ENCODE results near the gene FN3KRP.

Gene FN3KRP

DNA sequence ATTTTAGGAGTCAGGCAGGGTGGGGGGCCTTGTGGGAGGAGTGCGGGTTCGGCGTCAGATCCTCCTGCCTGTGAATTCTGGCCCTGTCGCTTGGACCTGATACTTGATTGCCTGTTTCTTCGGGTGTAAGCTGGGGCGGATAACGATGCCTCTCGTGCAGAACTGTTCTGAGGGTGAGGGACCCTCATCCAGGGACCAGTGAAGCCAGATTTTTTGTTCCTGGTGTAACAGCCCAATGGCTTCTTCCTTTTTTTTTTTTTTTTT, 36.6 kb downstream of the FN3KRP start:
- peaks cover 10% of the 10 kb centered on the region; the same call in 1 of the 2 replicates for H3K36me3 ChIP-seq (ENCODE audit: insufficient read depth, low read length)
- H3K4me2 ChIP-seq (ENCODE audit: low read length), result peak overlapping the region; percentile 98
- no peaks in the 10 kb centered on the region for H3K27me3 ChIP-seq (ENCODE audit: insufficient read depth, low read length)
- no peak for TF ChIP-seq CTCF (IDR thresholded peaks at IDR 0.05; ENCODE audit: low read length)
- no peak for TF ChIP-seq EZH2 (IDR thresholded peaks at IDR 0.05; ENCODE audit: borderline replicate concordance, low read length)
- H3F3A ChIP-seq (ENCODE audit: insufficient read depth, low read length), result no peaks in the 10 kb centered on the region
- no peak overlapping the region for H2AFZ ChIP-seq (ENCODE audit: low read length)
- H3K27ac ChIP-seq (ENCODE audit: low read depth, low read length, poor library complexity, severe bottlenecking), result no peak overlapping the region
- 0 out of 2 replicates have a peak, but pooled peaks cover 6% of the 10 kb centered on the region for H3K9me3 ChIP-seq (ENCODE audit: low read length)
- no peaks in the 10 kb centered on the region for H4K20me1 ChIP-seq (ENCODE audit: insufficient read depth, low read length)
- H3K79me2 ChIP-seq (ENCODE audit: insufficient read depth, low read length), result no peaks in the 10 kb centered on the region; the same call in none of the 2 replicates
- H3K9ac ChIP-seq (ENCODE audit: low read length), result peak overlapping the region; percentile 87
- no peaks in the 10 kb centered on the region for H3K9me2 ChIP-seq (ENCODE audit: low read depth, low read length)
- H3K4me1 ChIP-seq (ENCODE audit: insufficient read depth, low read length, severe bottlenecking), result peaks cover 21% of the 10 kb centered on the region
- peak overlapping the region; percentile 93 for H3K4me3 ChIP-seq (ENCODE audit: low read depth, low read length, poor library complexity, severe bottlenecking)

GRCh38 chr17:82754297-82755208, 38.0 kb downstream of the FN3KRP start:
- no peaks in the 10 kb centered on the region for H3K27me3 ChIP-seq (ENCODE audit: insufficient read depth, low read length)
- H2AFZ ChIP-seq (ENCODE audit: low read length), result no peak overlapping the region
- TF ChIP-seq EZH2 (IDR thresholded peaks at IDR 0.05; ENCODE audit: borderline replicate concordance, low read length), result no peak
- TF ChIP-seq CTCF (IDR thresholded peaks at IDR 0.05; ENCODE audit: low read length), result no peak
- no peak overlapping the region for H3K27ac ChIP-seq (ENCODE audit: low read depth, low read length, poor library complexity, severe bottlenecking)
- no peaks in the 10 kb centered on the region for H4K20me1 ChIP-seq (ENCODE audit: insufficient read depth, low read length)
- 0 out of 2 replicates have a peak, but pooled peaks cover 3% of the 10 kb centered on the region for H3K9me3 ChIP-seq (ENCODE audit: low read length)
- no peak overlapping the region for H3K9ac ChIP-seq (ENCODE audit: low read length)
- H3K79me2 ChIP-seq (ENCODE audit: insufficient read depth, low read length), result no peaks in the 10 kb centered on the region; the same call in none of the 2 replicates
- H3K4me3 ChIP-seq (ENCODE audit: low read depth, low read length, poor library complexity, severe bottlenecking), result no peak overlapping the region
- no peaks in the 10 kb centered on the region for H3K9me2 ChIP-seq (ENCODE audit: low read depth, low read length)
- no peaks in the 10 kb centered on the region for H3F3A ChIP-seq (ENCODE audit: insufficient read depth, low read length)
- peaks cover 21% of the 10 kb centered on the region for H3K4me1 ChIP-seq (ENCODE audit: insufficient read depth, low read length, severe bottlenecking)
- peaks cover 10% of the 10 kb centered on the region; the same call in 1 of the 2 replicates for H3K36me3 ChIP-seq (ENCODE audit: insufficient read depth, low read length)
- H3K4me2 ChIP-seq (ENCODE audit: low read length), result no peak overlapping the region

DNA sequence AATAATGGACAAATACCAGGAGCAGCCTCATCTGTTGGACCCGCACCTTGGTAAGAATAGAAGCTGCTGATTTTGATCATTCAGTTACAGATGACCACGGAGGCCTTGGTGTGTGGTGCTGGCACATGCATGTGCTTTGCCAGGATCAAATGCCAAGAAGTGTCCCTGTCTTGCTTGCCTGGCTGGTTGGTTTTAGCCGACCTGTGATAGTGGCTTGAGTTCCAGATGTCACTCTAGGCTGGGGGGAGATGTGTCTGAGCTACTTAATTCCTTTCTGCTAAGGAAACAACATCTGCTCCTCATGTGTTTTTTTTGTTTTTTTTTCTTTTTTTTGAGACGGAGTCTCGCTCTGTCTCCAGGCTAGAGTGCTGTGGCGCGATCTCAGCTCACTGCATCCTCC, 39.7 kb downstream of the FN3KRP start:
- Histone ChIP-seq H3K36me3 (ENCODE audit: insufficient read depth, low read length) (peaks cover 20% of the 10 kb centered on the region; the same call in 1 of the 2 replicates), H3K9me2 (ENCODE audit: low read depth, low read length) (no peaks in the 10 kb centered on the region), H3K9me3 (ENCODE audit: low read length) (no peaks in the 10 kb centered on the region), H4K20me1 (ENCODE audit: insufficient read depth, low read length) (no peaks in the 10 kb centered on the region), H3F3A (ENCODE audit: insufficient read depth, low read length) (no peaks in the 10 kb centered on the region), H3K79me2 (ENCODE audit: insufficient read depth, low read length) (peaks cover 5% of the 10 kb centered on the region), H3K27ac (ENCODE audit: low read depth, low read length, poor library complexity, severe bottlenecking) (no peak overlapping the region), H2AFZ (ENCODE audit: low read length) (no peak overlapping the region), H3K4me1 (ENCODE audit: insufficient read depth, low read length, severe bottlenecking) (peaks cover 21% of the 10 kb centered on the region), H3K27me3 (ENCODE audit: insufficient read depth, low read length) (no peaks in the 10 kb centered on the region), H3K4me2 (ENCODE audit: low read length) (no peak overlapping the region), H3K4me3 (ENCODE audit: low read depth, low read length, poor library complexity, severe bottlenecking) (no peak overlapping the region), H3K9ac (ENCODE audit: low read length) (no peak overlapping the region)
- TF ChIP-seq CTCF (IDR thresholded peaks at IDR 0.05; ENCODE audit: low read length), result no peak
- no peak for TF ChIP-seq EZH2 (IDR thresholded peaks at IDR 0.05; ENCODE audit: borderline replicate concordance, low read length)
